RPMI8226 (cell line): ENCODE measurements around the gene TSNAXIP1.

Experiments
- DNase-seq: peaks from one replicate; pipeline ENCODE4 v3.0.0-alpha.2; 2015

The TSNAXIP1 gene

DNA sequence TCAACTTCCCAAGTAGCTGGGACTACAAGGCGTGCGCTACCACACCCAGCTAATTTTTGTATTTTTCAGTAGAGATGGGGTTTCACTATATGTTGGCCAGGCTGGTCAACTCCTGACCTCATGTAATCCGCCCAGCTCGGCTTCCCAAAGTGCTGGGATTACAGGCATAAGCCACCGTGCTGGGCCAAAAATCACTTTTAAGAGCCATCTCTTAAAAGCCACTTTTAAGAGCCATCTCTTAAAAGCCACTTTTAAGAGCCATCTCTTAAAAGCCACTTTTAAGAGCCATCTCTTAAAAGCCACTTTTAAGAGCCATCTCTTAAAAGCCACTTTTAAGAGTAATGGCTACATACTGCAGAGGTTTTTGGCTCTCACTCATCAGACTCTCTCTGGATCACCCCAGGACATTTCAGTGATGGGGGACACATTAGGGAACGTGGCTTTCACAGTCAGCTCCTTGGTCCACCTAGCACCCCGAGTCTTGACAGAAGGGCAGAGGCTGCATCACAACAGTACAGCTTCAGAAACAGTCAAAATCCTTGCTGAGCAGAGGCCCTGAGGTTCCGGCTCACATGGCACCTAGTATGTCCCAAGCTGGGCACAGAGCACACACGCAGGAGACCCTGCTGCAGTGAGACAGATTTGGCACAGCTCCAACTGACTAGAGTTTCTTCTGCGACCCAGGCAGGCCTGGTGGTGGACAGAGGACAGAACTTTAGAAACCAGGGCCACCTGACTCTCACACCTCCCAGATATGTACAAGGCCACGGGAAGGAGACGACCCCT is 23.9 kb upstream of the TSNAXIP1 start:
- DNase-seq = no peak

DNA sequence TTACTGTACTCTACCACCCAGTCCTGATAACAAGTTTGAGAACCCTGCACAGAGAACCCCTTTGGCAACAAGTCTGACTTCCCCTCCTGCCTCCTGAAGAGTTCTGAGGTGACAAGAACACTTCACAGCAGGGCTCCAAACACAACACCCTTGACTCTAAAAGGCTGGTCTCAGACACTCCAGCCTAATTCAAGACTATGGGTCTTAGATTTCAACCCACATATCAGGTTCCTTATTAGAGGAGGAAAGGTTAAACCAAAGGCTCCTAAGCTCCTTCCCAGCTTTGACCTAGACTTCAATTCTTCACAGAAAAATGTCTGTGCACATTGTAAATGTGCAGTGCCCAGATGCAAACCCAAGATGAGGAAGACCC is 23.4 kb upstream of the TSNAXIP1 start:
- no peak for DNase-seq

- no peak for DNase-seq
These were observed 20.2 kb upstream of the TSNAXIP1 start for GRCh38 chr16:67786491-67786890.

GRCh38 chr16:67790071-67790470 is 16.6 kb upstream of the TSNAXIP1 start:
- DNase-seq = no peak

DNA sequence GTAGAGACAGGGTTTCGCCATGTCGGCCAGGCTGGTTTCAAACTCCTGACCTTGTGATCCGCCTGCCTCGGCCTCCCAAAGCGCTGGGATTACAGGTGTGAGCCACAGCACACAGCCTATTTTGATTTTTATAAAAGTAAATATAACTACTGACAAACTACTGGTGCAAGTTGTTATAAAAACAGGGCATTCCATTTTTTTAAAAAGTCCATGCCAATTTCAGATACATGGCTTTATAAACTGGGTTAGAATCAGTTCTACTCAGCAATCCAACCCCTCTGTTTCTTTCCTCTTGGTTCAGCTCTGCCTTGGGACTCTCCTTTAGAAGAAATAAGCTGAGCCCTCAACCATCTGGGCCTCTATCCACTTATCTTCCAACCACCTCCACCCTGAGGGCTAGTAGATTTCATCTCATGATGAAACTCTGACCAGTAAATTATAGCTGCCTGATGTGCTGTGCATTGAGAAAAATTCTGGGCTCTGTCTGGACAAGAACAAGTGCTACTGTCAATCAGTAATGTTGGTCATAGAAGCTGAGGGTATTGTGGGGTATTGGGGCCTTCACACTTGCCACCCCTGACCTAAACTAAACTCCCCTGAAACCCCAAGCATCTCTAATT is 10.5 kb upstream of the TSNAXIP1 start:
- no peak for DNase-seq

DNA sequence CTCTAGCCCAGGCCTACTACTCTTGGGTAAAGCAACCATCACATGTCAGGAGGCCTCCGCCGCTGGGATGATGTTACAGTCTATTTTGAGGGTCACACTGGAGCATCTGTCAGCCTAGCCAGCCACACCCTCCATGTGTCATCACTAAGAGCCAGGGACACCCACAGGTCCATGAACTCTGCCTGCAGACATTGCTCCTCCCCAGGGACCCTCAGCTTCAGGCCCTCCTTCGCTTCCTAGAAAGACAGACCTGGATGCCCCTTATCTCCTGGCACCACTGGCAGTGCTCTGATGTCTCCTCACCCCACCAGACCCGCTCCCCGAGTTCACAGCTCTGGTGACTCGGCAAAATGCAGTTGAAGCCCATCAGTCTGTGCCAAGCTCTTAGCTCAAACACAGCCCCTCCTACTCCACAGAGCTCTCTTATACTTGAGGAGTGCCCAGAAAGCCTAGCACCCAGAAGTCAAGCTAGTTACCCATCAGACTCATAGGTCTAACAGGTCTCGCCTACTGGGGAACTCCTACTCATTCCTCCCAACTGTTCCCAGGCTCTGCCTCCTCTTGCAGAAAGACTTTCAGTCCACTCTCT is 6.3 kb upstream of the TSNAXIP1 start:
- no peak for DNase-seq

DNA sequence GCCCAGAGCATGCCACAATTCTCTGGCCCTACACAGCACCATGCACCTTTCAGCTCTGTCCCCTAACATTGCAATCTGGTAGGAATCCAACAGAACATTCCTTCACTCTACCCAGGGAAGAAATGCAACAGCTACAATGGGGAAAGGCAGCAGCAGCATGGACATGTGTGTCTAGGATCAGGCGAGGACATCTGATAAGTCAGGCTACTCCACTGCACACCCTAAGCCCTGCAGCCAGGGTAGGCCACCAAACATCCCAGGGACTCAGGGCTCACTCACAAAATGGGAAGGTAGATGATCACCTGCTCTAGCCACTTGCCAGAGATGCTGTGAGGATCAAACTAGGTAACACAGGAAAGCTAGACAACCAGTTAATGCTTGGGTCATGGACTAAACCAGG is 5.4 kb upstream of the TSNAXIP1 start:
- no peak for DNase-seq

DNA sequence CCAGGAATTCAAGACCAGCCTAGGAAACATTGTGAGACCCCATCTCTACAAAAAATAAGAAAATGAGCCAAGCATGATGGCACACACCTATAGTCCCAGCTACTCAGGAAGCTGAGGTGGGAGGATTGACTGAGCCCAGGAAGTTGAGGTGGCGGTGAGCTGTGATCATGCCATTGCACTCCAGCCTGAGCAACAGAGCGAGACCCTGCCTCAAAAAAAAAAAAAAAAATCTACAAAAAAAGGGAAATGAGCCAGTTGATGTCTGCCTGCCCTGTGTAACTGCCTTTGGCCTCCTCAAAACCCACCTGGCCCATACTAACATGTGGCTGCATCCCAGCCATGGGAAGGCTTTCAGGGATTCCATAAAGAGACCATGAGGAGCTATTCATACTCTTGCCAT is 4.8 kb upstream of the TSNAXIP1 start:
- no peak for DNase-seq

DNA sequence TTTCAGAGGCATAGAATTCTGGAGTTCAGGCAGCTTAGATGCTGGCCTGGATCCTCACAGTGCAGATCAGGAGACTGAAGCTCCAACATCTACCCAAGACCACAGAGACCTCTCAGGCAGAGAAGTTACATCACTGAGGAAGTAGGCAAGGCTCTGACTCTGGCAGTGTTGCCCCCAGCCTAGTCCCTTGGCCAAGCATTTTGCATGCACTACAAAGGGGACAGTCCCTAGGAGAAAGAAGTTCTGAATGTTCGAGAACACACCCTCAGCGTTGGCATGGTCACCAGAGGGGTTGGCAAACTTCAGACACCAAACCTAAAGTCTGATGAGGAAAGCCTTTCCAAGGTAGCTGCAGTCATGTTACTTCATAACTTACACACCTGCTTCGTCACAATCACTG is 2.8 kb upstream of the TSNAXIP1 start:
- no peak for DNase-seq

GRCh38 chr16:67804853-67805542 is 1.7 kb upstream of the TSNAXIP1 start:
- no peak for DNase-seq

GRCh38 chr16:67805718-67806427 is 816 bp upstream of the TSNAXIP1 start:
- peak; percentile 20 for DNase-seq

GRCh38 chr16:67807148-67807682 is 526 bp downstream of the TSNAXIP1 start:
- no peak for DNase-seq

GRCh38 chr16:67811899-67812298 is 5.2 kb downstream of the TSNAXIP1 start:
- no peak for DNase-seq

DNA sequence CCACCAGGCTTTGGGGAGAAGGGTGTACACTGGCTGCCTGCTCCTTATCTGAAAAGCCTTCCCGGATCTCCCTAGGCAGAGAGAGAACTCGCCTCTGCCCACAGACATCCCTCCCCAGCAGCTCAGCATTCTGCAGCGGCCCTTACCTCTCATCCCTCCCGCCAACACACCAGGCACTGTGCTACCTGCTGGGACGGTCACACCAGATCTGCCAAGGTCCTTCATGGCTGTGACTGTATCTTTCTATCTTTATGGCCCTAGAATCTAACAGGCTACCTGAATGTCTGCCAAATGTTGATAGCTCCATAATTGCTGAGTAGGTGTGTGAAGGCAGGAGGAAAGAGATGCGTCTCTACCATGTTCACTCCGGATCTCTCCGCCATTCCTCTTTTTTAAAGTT is 7.9 kb downstream of the TSNAXIP1 start:
- no peak for DNase-seq

DNA sequence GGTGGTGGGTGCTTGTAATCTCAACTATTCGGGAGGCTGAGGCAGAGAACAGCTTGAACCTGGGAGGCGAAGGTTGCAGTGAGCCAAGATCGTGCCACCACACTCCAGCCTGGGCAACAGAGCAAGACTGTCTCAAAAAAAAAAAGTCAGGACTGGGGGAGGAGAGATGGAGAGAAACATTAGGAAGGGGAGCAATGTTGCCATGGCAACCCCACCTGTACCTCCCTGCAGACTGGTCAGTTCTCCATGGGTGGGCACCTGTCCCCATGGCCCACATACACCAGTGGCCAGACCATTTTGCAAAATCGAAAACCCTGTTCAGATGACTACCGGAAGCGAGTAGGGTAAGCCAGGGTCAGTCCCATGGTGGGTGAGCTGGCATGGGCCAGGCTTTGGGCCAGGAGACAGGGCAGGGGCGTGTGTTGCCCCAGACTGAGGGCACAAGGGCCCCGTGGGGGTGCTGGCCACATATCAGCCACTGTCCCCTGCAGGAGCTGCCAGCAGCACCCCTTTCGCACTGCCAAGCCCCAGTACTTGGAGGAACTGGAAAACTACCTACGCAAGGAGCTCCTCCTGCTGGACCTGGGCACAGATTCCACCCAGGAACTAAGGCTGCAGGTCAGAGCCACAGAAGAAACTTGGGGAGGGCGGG is 14.0 kb downstream of the TSNAXIP1 start:
- no peak for DNase-seq

GRCh38 chr16:67822511-67822910 is 15.8 kb downstream of the TSNAXIP1 start:
- DNase-seq = no peak

- no peak for DNase-seq
These were observed 18.4 kb downstream of the TSNAXIP1 start for GRCh38 chr16:67825119-67825518.

- DNase-seq = no peak
These were observed 19.2 kb downstream of the TSNAXIP1 start for GRCh38 chr16:67825906-67826305.

DNA sequence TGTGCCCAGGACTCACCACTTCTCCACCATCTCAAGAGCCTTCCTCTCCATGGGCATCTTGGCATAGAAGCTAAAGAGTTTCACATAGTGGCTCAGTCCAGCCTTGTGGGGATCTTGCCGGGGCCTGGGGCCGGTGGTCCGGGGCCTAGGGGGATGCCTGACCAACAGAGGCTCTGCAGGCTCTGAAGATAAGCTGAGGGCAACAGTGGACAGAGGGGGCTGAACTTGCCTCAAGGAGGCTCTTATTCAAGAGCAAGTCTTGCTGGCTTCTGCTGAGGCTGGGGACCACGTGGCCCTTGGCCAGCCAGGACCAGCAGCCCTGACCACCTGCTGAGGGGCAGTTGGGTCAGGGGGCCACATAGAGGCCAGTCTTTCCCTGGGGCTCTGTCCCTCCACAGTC is 22.0 kb downstream of the TSNAXIP1 start:
- no peak for DNase-seq

- DNase-seq = no peak
These were observed 26.3 kb downstream of the TSNAXIP1 start for GRCh38 chr16:67833030-67833414.

- peak; percentile 97 for DNase-seq
These were observed 26.9 kb downstream of the TSNAXIP1 start for GRCh38 chr16:67833415-67834241.
